HEK293 (cell line): ENCODE measurements around the gene KRTAP1-1.

Experiments used
- ZNF302 ChIP-seq: fragments of 450-650 bp; formaldehyde crosslinking; IDR thresholded peaks from 2 replicates; pipeline ENCODE4 v1.5.1; 2016; ENCODE audit warnings: missing biosample characterization, missing genetic modification characterization, low read depth
- ZNF404 ChIP-seq: fragments of 450-650 bp; formaldehyde crosslinking; IDR thresholded peaks from 2 replicates; pipeline ENCODE4 v1.5.1; 2017; ENCODE audit warnings: missing biosample characterization, missing genetic modification characterization
- ZNF449 ChIP-seq: fragments of 450-650 bp; formaldehyde crosslinking; IDR thresholded peaks from 2 replicates; pipeline ENCODE4 v1.5.1; 2017; ENCODE audit warnings: missing biosample characterization, mild to moderate bottlenecking, missing genetic modification characterization, moderate library complexity
- ZNF776 ChIP-seq: fragments of 450-650 bp; formaldehyde crosslinking; IDR thresholded peaks from 2 replicates; pipeline ENCODE4 v1.5.0; 2017; ENCODE audit warnings: missing biosample characterization, missing genetic modification characterization, borderline replicate concordance
- TF ChIP-seq, protein P1 (sequence below): fragments of 450-650 bp; formaldehyde crosslinking; IDR thresholded peaks from 2 replicates; pipeline ENCODE4 v1.5.1; 2016; ENCODE audit warnings: missing biosample characterization, missing genetic modification characterization

DNA sequence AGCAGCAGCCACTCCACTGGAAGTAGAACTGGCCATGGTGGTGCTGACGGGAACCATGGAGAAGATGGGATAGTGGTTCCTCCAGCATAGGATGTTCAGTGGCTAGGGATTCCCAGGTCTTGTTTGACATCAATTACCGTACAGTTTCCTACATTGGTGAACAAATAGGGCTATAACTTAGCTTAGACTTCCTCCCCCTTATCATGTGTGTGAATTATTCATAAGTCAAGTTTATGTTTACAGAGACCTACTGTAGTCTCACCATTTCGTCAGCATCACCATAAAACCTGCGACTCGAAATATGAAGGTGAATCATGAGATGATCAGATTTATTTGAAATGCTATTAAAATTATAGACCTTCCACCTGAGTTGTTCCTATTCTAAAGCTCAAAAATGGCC, 17.5 kb upstream of the KRTAP1-1 start:
- no peak for TF ChIP-seq ZNF404 (tag by site-specific recombination)
- TF ChIP-seq ZNF776 (tag by site-specific recombination) = no peak
- no peak for TF ChIP-seq ZNF449 (tag by site-specific recombination)
- no peak for TF ChIP-seq ZNF302 (tag by site-specific recombination)
- TF ChIP-seq, protein P1, sequence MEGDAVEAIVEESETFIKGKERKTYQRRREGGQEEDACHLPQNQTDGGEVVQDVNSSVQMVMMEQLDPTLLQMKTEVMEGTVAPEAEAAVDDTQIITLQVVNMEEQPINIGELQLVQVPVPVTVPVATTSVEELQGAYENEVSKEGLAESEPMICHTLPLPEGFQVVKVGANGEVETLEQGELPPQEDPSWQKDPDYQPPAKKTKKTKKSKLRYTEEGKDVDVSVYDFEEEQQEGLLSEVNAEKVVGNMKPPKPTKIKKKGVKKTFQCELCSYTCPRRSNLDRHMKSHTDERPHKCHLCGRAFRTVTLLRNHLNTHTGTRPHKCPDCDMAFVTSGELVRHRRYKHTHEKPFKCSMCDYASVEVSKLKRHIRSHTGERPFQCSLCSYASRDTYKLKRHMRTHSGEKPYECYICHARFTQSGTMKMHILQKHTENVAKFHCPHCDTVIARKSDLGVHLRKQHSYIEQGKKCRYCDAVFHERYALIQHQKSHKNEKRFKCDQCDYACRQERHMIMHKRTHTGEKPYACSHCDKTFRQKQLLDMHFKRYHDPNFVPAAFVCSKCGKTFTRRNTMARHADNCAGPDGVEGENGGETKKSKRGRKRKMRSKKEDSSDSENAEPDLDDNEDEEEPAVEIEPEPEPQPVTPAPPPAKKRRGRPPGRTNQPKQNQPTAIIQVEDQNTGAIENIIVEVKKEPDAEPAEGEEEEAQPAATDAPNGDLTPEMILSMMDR (tag by site-specific recombination) = no peak
